HEK293T (cell line): ENCODE data around the gene SLC13A3.
A peak's percentile ranks its signal among the peaks of the same experiment; 100 is the strongest.

Experiments used
- CTCF ChIA-PET: fragments of 350-600 bp; formaldehyde crosslinking; extraction: SDS; loops from one replicate; lab custom pipeline; 2021; ENCODE audit warnings: antibody characterized with exemption, inconsistent platforms; lab: Yijun Ruan, JAX
- POLR2A ChIA-PET: fragments of 350-600 bp; formaldehyde crosslinking; extraction: SDS; loops from one replicate; lab custom pipeline; 2020; ENCODE audit warnings: antibody characterized with exemption, inconsistent platforms; lab: Yijun Ruan, JAX
- DNase-seq: peaks from one replicate; pipeline ENCODE4 v3.0.0; 2012; ENCODE audit warnings: mixed read lengths; ENCODE audit errors: extremely low spot score
- ARNT ChIP-seq: fragments of 450-650 bp; IDR thresholded peaks from 2 replicates; pipeline ENCODE4 v1.6.1; 2017; ENCODE audit warnings: mild to moderate bottlenecking
- BHLHE40 ChIP-seq: fragments of 450-650 bp; IDR thresholded peaks from 2 replicates; pipeline ENCODE4 v1.6.1; 2016; ENCODE audit warnings: mild to moderate bottlenecking, moderate library complexity, borderline replicate concordance
- CTBP1 ChIP-seq: fragments of 450-650 bp; IDR thresholded peaks from 2 replicates; pipeline ENCODE4 v1.6.1; 2016; ENCODE audit warnings: borderline replicate concordance
- ELF4 ChIP-seq: fragments of 450-650 bp; IDR thresholded peaks from 2 replicates; pipeline ENCODE4 v1.6.1; 2017; ENCODE audit warnings: antibody characterized with exemption
- FOXA1 ChIP-seq: fragments of 450-650 bp; IDR thresholded peaks from 2 replicates; pipeline ENCODE4 v1.6.1; 2016; ENCODE audit warnings: mild to moderate bottlenecking
- FOXK2 ChIP-seq: fragments of 450-650 bp; IDR thresholded peaks from 2 replicates; pipeline ENCODE4 v1.6.1; 2016; ENCODE audit warnings: mild to moderate bottlenecking
- FOXM1 ChIP-seq: fragments of 450-650 bp; IDR thresholded peaks from 2 replicates; pipeline ENCODE4 v1.6.1; 2017; ENCODE audit warnings: mild to moderate bottlenecking, borderline replicate concordance
- HDGF ChIP-seq: fragments of 450-650 bp; IDR thresholded peaks from 2 replicates; pipeline ENCODE4 v1.6.1; 2017; ENCODE audit warnings: antibody characterized with exemption, borderline replicate concordance
- L3MBTL2 ChIP-seq: fragments of 450-650 bp; conservative IDR thresholded peaks from 2 replicates; pipeline ENCODE4 v1.6.1; 2016; ENCODE audit warnings: mild to moderate bottlenecking
- LEF1 ChIP-seq: fragments of 450-650 bp; IDR thresholded peaks from 2 replicates; pipeline ENCODE4 v1.6.1; 2017; ENCODE audit warnings: mild to moderate bottlenecking, borderline replicate concordance
- NFRKB ChIP-seq: fragments of 450-650 bp; IDR thresholded peaks from 2 replicates; pipeline ENCODE4 v1.6.1; 2016; ENCODE audit warnings: mild to moderate bottlenecking, moderate library complexity
- SP1 ChIP-seq: fragments of 450-650 bp; IDR thresholded peaks from 2 replicates; pipeline ENCODE4 v1.6.1; 2017
- SUZ12 ChIP-seq: fragments of 450-650 bp; IDR thresholded peaks from 2 replicates; pipeline ENCODE4 v1.6.1; 2016; ENCODE audit warnings: mild to moderate bottlenecking
- TARDBP ChIP-seq: fragments of 450-650 bp; IDR thresholded peaks from 2 replicates; pipeline ENCODE4 v1.6.1; 2016
- ZNF384 ChIP-seq: fragments of 450-650 bp; IDR thresholded peaks from 2 replicates; pipeline ENCODE4 v1.6.1; 2016
- TF ChIP-seq, protein P1 (sequence below): fragments of 450-650 bp; IDR thresholded peaks from 2 replicates; pipeline ENCODE4 v1.6.1; 2016

SLC13A3 gene

GRCh38 chr20:46572790-46573189 is 78.5 kb downstream of the SLC13A3 start:
- POLR2A ChIA-PET: interaction anchor here (1.5 kb wide), 1 partner anchor 10 kb away, joined by 3 read pairs; no protein-coding TSS in a partner anchor
- no peak for DNase-seq
- CTCF ChIA-PET: interaction anchor here (1.0 kb wide), 1 partner anchor 10 kb away, joined by 4 read pairs; no protein-coding TSS in a partner anchor
- TF ChIP-seq L3MBTL2 (no peak), BHLHE40 (no peak), NFRKB (no peak), ARNT (no peak), FOXA1 (no peak)
- TF ChIP-seq, protein P1, sequence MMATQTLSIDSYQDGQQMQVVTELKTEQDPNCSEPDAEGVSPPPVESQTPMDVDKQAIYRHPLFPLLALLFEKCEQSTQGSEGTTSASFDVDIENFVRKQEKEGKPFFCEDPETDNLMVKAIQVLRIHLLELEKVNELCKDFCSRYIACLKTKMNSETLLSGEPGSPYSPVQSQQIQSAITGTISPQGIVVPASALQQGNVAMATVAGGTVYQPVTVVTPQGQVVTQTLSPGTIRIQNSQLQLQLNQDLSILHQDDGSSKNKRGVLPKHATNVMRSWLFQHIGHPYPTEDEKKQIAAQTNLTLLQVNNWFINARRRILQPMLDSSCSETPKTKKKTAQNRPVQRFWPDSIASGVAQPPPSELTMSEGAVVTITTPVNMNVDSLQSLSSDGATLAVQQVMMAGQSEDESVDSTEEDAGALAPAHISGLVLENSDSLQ: no peak

DNA sequence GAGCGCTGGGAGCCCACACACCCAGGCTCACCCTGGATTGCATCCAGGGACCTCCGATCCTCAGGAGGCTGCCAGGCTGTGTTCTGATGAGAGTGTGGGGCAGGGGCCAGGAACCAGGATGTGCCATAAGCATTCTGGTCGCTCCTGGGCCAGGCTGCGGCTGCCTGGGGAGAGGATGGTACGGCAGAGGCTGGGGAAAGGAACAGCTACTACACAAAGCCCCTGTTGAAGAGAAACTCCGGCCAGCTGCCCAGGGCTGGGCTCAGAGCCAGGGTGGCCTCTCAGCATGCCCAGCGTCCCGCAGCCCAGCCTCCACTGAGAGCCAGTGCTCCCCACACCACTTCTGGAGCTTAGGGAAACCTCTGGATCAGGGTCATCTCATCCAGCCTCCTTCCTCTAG is 79.1 kb downstream of the SLC13A3 start:
- TF ChIP-seq FOXM1: no peak
- no peak for TF ChIP-seq SUZ12
- TF ChIP-seq CTBP1: no peak
- no peak for TF ChIP-seq SP1
- no peak for TF ChIP-seq ARNT
- no peak for TF ChIP-seq LEF1
- DNase-seq: no peak
- POLR2A ChIA-PET: no interaction called here
- CTCF ChIA-PET: interaction anchor here (1.0 kb wide), 1 partner anchor 9 kb away, joined by 4 read pairs; no protein-coding TSS in a partner anchor

- no peak for DNase-seq
- POLR2A ChIA-PET: no interaction called here
- TF ChIP-seq FOXM1 (no peak), L3MBTL2 (no peak), FOXK2 (no peak), TARDBP (no peak), CTBP1 (no peak), SUZ12 (no peak), NFRKB (no peak), ZNF384 (no peak), ARNT (no peak), BHLHE40 (no peak), ELF4 (no peak), HDGF (no peak)
- TF ChIP-seq, protein P1: no peak
- CTCF ChIA-PET: no interaction called here
These were observed 79.8 kb downstream of the SLC13A3 start for GRCh38 chr20:46571418-46571817.

- TF ChIP-seq ELF4: no peak
- TF ChIP-seq CTBP1: no peak
- no peak for TF ChIP-seq NFRKB
- TF ChIP-seq HDGF: no peak
- TF ChIP-seq FOXK2: no peak
- TF ChIP-seq, protein P1: no peak
- no peak for TF ChIP-seq L3MBTL2
- ChIA-PET CTCF (no interaction called here), POLR2A (no interaction called here)
- no peak for DNase-seq
These were observed 80.3 kb downstream of the SLC13A3 start for GRCh38 chr20:46570956-46571355.

DNA sequence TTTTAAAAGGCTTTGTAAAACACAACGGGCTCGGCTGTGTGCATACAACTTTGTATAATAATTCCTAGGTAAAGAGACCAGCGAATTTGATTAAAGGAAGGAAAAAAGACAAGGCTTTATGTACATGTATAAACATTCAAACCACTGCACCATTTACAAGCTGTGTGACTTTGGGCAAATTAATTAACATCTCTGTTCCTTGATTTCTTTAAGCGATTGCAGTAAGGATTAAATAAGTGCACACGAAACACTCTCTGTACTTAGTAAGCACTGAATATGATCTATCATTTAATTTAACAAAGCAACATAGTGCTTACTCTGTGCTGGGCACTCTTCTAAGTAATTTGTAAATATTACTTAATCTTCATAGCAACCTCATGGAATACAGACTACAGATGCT is 81.3 kb downstream of the SLC13A3 start:
- no peak for TF ChIP-seq FOXK2
- TF ChIP-seq ELF4: no peak
- TF ChIP-seq L3MBTL2: no peak
- TF ChIP-seq FOXM1: no peak
- no peak for TF ChIP-seq TARDBP
- TF ChIP-seq ARNT: no peak
- TF ChIP-seq SP1: no peak
- TF ChIP-seq ZNF384: no peak
- no peak for TF ChIP-seq SUZ12
- TF ChIP-seq BHLHE40: no peak
- TF ChIP-seq NFRKB: no peak
- TF ChIP-seq HDGF: no peak
- TF ChIP-seq CTBP1: no peak
- TF ChIP-seq, protein P1: no peak
- TF ChIP-seq FOXA1: no peak
- TF ChIP-seq LEF1: no peak
- ChIA-PET POLR2A (no interaction called here), CTCF (no interaction called here)
- no peak for DNase-seq

- peak; percentile 34 for DNase-seq
- CTCF ChIA-PET: interaction anchor here (1.3 kb wide), 1 partner anchor 113 kb away, joined by 3 read pairs; no protein-coding TSS in a partner anchor
- POLR2A ChIA-PET: no interaction called here
- TF ChIP-seq ZNF384: no peak
- TF ChIP-seq, protein P1: no peak
- no peak for TF ChIP-seq HDGF
- TF ChIP-seq ELF4: no peak
- no peak for TF ChIP-seq SP1
- no peak for TF ChIP-seq FOXA1
- TF ChIP-seq FOXM1: no peak
- TF ChIP-seq TARDBP: no peak
These were observed 82.6 kb downstream of the SLC13A3 start for GRCh38 chr20:46568570-46569129.
